K562 (cell line): ENCODE results near the gene LMLN. TPM values are rescaled to one million over a fixed set of nuclear protein-coding genes. Genes with fewer than 3 reads are reported as not detected.

Experiments used
- MGA ChIP-seq: fragments of 450-650 bp; IDR thresholded peaks from 2 replicates; pipeline ENCODE4 v1.6.1; 2016; ENCODE audit warnings: mild to moderate bottlenecking, moderate library complexity
- MLLT1 ChIP-seq, 2 experiments: fragments of 450-650 bp; IDR thresholded peaks; 2 replicates each; pipeline ENCODE4 v1.6.1; 2016
- NEUROD1 ChIP-seq: fragments of 150-350 bp; IDR thresholded peaks from 2 replicates; pipeline ENCODE4 v1.6.1; 2014; ENCODE audit warnings: borderline replicate concordance, low read length, low read depth; ENCODE audit not compliant: partially characterized antibody
- NR2C2 ChIP-seq, 2 experiments: fragments of 200-800 bp in 1 of 2; sonication (Bioruptor generic) in 1 of 2; sonication (generic) in 1 of 2; formaldehyde crosslinking in 1 of 2; IDR thresholded peaks; 2 replicates each; pipeline versions ENCODE4 v1.6.1 to v1.8.0; 2016 to 2022; ENCODE audit warnings: mild to moderate bottlenecking in 1 of 2, missing compliant biosample characterization in 1 of 2, missing genetic modification characterization in 1 of 2, missing genetic modification reagents in 1 of 2
- POLR2AphosphoS5 ChIP-seq: IDR thresholded peaks from 2 replicates; pipeline ENCODE4 v1.6.1; 2011; ENCODE audit warnings: mild to moderate bottlenecking, low read depth, low read length, moderate library complexity; ENCODE audit not compliant: control insufficient read depth, insufficient read depth
- POLR2B ChIP-seq: fragments of 450-650 bp; IDR thresholded peaks from 2 replicates; pipeline ENCODE4 v1.6.1; 2018; ENCODE audit warnings: low read depth; ENCODE audit not compliant: partially characterized antibody
- SIN3A ChIP-seq, 2 experiments: fragments of 150-350 bp in 1 of 2; IDR thresholded peaks; 2 replicates each; pipeline ENCODE4 v1.6.1; 2011 to 2016; ENCODE audit warnings: borderline replicate concordance in 2 of 2, low read depth in 2 of 2, low read length in 2 of 2, mild to moderate bottlenecking in 2 of 2, moderate library complexity in 2 of 2; ENCODE audit not compliant: control insufficient read depth in 1 of 2
- TEAD1 ChIP-seq, 2 experiments: fragments of 450-650 bp in 1 of 2; sonication (generic) in 1 of 2; formaldehyde crosslinking; IDR thresholded peaks; 2 replicates each; pipeline versions ENCODE4 v1.4.0 to v1.8.0; 2020 to 2022; ENCODE audit warnings: mild to moderate bottlenecking in 2 of 2, missing genetic modification reagents in 1 of 2
- THAP7 ChIP-seq: fragments of 250-450 bp; sonication (Bioruptor Pico); IDR thresholded peaks from 2 replicates; pipeline ENCODE4 v1.5.0; 2021
- ZNF174 ChIP-seq: fragments of 250-450 bp; sonication (Bioruptor Pico); IDR thresholded peaks from 2 replicates; pipeline ENCODE4 v1.4.0; 2020; ENCODE audit warnings: mild to moderate bottlenecking
- ZNF431 ChIP-seq: sonication (generic); formaldehyde crosslinking; IDR thresholded peaks from 2 replicates; pipeline ENCODE4 v1.8.0; 2022; ENCODE audit warnings: mild to moderate bottlenecking, missing genetic modification reagents
- polyA plus RNA-seq, 8 experiments: library from polyadenylated mRNA; depleted of rRNA in 4 of 8; stranded (reverse) in 5 of 8; unstranded in 3 of 8; fragments of >200 nt; fragmentation: Nextera tagmentation in 2 of 8; fragmentation: Illumina TruSeq in 1 of 8; extraction: Ambion mirVana in 2 of 8; extraction: Trizol in 1 of 8; gene quantifications; 2 replicates each; pipeline versions ENCODE4 v1.2.1 to v1.2.3, GENCODE V29; 2011 to 2014; ENCODE audit warnings: inconsistent platforms in 1 of 8, missing spikeins in 1 of 8
- total RNA-seq, 7 experiments: library from RNA; depleted of rRNA in 6 of 7; stranded (reverse); fragments of >200 nt in 6 of 7; fragmentation: Illumina TruSeq in 2 of 7; extraction: Trizol in 2 of 7; gene quantifications; 2 replicates each; pipeline versions ENCODE4 v1.2.1 to v1.2.3, GENCODE V29; 2011 to 2021; ENCODE audit warnings: low replicate concordance in 1 of 7

LMLN gene
- total and polyA plus RNA-seq, 9 of the 15 experiments (the other 6 are each of a cell fraction or from before 2014, with no cell fraction given): 2.2 to 15.9 (median 6.9) TPM

- TF ChIP-seq MGA (peak; percentile 40; the same call in 1 of the 2 replicates), MLLT1 (IDR thresholded peaks at IDR 0.05) (peak; percentile 18 to 51; a peak in 3 of 4 replicates), POLR2B (peak; percentile 85), POLR2AphosphoS5 (peak; percentile 80), TEAD1 (CRISPR knock-in tag; IDR thresholded peaks at IDR 0.05) (peak in 1 of 2 experiments; percentile 66; a peak in 1 of 4 replicates), SIN3A (IDR thresholded peaks at IDR 0.05; ENCODE audit: borderline replicate concordance in 2 of 2, control insufficient read depth in 1 of 2, low read depth in 2 of 2, low read length in 2 of 2) (peak in 1 of 2 experiments; percentile 20; a peak in 1 of 4 replicates), NR2C2 (CRISPR knock-in tag; IDR thresholded peaks at IDR 0.05) (no peak; the same call in 1 of the 2 replicates), NR2C2 (tag; IDR thresholded peaks at IDR 0.05) (peak; percentile 95), ZNF431 (CRISPR knock-in tag) (peak; percentile 13; the same call in 1 of the 2 replicates), ZNF174 (CRISPR knock-in tag) (no peak), NEUROD1 (no peak), THAP7 (no peak; the same call in 1 of the 2 replicates)
Measured at GRCh38 chr3:198080521-198081384, 120.7 kb downstream of the LMLN start (continued).
